ENCODE measurements around the gene ALG11. TPM values are rescaled to one million over a fixed set of nuclear protein-coding genes. Genes with fewer than 3 reads are reported as not detected.
A peak's percentile ranks its signal among the peaks of the same experiment; 100 is the strongest.

Gene ALG11
- 17.5 and 24.5 TPM in 2 replicates for total RNA-seq

GRCh38 chr13:52011632-52012511 lies at the start of gene ALG11:
TSS of gene ALG11 (plus strand) at chr13:52012398. CDS start at chr13:52012419, 21 bp downstream.
- TF ChIP-seq, protein P1, sequence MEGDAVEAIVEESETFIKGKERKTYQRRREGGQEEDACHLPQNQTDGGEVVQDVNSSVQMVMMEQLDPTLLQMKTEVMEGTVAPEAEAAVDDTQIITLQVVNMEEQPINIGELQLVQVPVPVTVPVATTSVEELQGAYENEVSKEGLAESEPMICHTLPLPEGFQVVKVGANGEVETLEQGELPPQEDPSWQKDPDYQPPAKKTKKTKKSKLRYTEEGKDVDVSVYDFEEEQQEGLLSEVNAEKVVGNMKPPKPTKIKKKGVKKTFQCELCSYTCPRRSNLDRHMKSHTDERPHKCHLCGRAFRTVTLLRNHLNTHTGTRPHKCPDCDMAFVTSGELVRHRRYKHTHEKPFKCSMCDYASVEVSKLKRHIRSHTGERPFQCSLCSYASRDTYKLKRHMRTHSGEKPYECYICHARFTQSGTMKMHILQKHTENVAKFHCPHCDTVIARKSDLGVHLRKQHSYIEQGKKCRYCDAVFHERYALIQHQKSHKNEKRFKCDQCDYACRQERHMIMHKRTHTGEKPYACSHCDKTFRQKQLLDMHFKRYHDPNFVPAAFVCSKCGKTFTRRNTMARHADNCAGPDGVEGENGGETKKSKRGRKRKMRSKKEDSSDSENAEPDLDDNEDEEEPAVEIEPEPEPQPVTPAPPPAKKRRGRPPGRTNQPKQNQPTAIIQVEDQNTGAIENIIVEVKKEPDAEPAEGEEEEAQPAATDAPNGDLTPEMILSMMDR (IDR thresholded peaks at IDR 0.05; ENCODE audit: insufficient read depth, low read length, severe bottlenecking): no peak
- DNase-seq (ENCODE audit: low read depth) (peak; percentile 94), FAIRE-seq (peak; percentile 89)
- no peaks in the 10 kb centered on the region for H3K36me3 ChIP-seq (ENCODE audit: control insufficient read depth, insufficient read depth, low read length)
- H3K27me3 ChIP-seq (ENCODE audit: control insufficient read depth, insufficient read depth, low read length): no peaks in the 10 kb centered on the region
- H3K4me3 ChIP-seq (ENCODE audit: low read depth, low read length): peak within 1 kb of the TSS; percentile 97

- DNase-seq (ENCODE audit: low read depth) (no peak), FAIRE-seq (no peak)
- Histone ChIP-seq H3K36me3 (ENCODE audit: control insufficient read depth, insufficient read depth, low read length) (no peaks in the 10 kb centered on the region), H3K4me3 (ENCODE audit: low read depth, low read length) (no peak overlapping the region), H3K27me3 (ENCODE audit: control insufficient read depth, insufficient read depth, low read length) (no peaks in the 10 kb centered on the region)
- TF ChIP-seq, protein P1 (IDR thresholded peaks at IDR 0.05; ENCODE audit: insufficient read depth, low read length, severe bottlenecking): no peak
Observed at GRCh38 chr13:51966186-51966585, 46.0 kb upstream of the ALG11 start.

DNA sequence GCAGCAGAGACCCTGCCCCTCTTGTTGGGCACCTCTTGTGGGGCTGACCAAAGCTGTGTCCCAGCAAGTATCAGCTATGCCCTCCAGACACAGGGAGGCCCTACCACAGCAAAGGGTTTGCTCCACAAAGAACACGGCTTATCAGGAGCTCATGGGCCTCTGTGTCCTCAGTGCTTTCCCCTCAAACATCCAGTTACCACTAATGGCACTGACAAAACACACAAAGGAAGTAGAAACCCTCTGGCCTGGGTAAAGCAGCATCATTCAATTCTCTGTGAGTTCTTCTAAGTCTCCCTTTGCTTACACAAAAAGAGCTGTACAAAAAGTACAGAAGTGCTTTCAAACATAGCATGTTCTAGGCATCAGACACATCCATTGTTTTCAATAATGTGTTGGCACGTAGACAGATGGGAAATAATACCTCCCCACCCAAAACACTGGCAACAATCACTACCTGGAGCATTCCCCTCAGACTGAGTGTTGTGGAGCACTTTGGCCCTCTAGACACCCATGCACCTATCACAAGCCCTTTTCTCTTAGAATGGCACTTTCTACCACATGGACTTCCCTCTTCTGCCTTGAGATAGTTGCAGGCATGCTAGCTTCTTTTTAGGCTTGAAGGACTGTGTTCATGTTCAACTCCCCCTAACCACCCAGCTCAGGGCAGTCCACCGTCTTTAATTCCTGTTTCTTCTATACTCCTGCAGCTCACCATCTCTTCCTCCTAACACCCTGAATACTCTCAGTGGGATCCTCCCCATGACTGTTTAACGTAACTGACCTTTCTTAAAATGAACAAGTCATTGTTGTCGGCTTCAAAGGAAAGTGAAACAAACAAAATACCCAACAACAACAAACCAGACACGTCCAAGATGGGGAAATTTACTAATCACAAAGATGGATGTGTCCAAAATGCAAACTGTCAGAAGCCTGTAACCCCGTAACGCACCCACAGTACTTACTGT lies 44.4 kb upstream of the ALG11 start:
- FAIRE-seq (no peak), DNase-seq (ENCODE audit: low read depth) (no peak)
- H3K27me3 ChIP-seq (ENCODE audit: control insufficient read depth, insufficient read depth, low read length): no peaks in the 10 kb centered on the region
- H3K36me3 ChIP-seq (ENCODE audit: control insufficient read depth, insufficient read depth, low read length): no peaks in the 10 kb centered on the region
- H3K4me3 ChIP-seq (ENCODE audit: low read depth, low read length): no peak overlapping the region
- TF ChIP-seq, protein P1 (IDR thresholded peaks at IDR 0.05; ENCODE audit: insufficient read depth, low read length, severe bottlenecking): no peak

GRCh38 chr13:51970349-51970748 lies 41.8 kb upstream of the ALG11 start:
- DNase-seq (ENCODE audit: low read depth): no peak
- no peaks in the 10 kb centered on the region for H3K27me3 ChIP-seq (ENCODE audit: control insufficient read depth, insufficient read depth, low read length)
- H3K4me3 ChIP-seq (ENCODE audit: low read depth, low read length): no peak overlapping the region
- TF ChIP-seq, protein P1 (IDR thresholded peaks at IDR 0.05; ENCODE audit: insufficient read depth, low read length, severe bottlenecking): no peak
- no peaks in the 10 kb centered on the region for H3K36me3 ChIP-seq (ENCODE audit: control insufficient read depth, insufficient read depth, low read length)
- FAIRE-seq: no peak

GRCh38 chr13:51971520-51972426 lies 40.4 kb upstream of the ALG11 start:
- Histone ChIP-seq H3K36me3 (ENCODE audit: control insufficient read depth, insufficient read depth, low read length) (no peaks in the 10 kb centered on the region), H3K27me3 (ENCODE audit: control insufficient read depth, insufficient read depth, low read length) (no peaks in the 10 kb centered on the region), H3K4me3 (ENCODE audit: low read depth, low read length) (no peak overlapping the region)
- TF ChIP-seq, protein P1 (IDR thresholded peaks at IDR 0.05; ENCODE audit: insufficient read depth, low read length, severe bottlenecking): no peak
- no peak for DNase-seq (ENCODE audit: low read depth)
- peak; percentile 55 for FAIRE-seq
